Stimulated activated CD4-positive, alpha-beta T cell treated with anti-CD3 and anti-CD28 coated beads, Interleukin-1b, Interleukin-23, amount 100 ng/mL, for 48 hours (primary cell): ENCODE data around the gene MRPL12.
"Not testable (repeated sequence)": the region's sequence is repeated elsewhere in the genome, so short reads cannot be mapped to it uniquely, and the experiment has no call there.

ENCODE experiments used
- DNase-seq: peaks from one replicate; pipeline ENCODE4 v3.0.0-alpha.2; 2020

Gene MRPL12

DNA sequence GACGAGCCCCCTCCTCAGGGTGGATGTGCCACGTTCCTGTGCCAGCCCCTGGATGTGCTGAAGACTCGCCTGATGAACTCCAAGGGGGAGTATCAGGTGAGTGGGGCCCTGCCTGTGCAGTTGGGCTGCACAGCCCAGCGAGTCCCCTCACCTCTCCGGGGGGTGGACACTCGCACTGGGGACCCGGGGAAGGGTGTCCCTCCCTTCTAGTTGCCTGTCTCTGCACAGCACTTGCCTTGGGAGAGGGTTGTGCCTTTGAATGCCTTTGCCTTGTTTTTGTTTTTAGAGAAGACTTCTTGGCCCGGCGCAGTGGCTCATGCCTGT is 14.6 kb downstream of the MRPL12 start:
- DNase-seq = no peak

GRCh38 chr17:81719410-81720266 is 16.5 kb downstream of the MRPL12 start:
- DNase-seq = no peak

- no peak for DNase-seq
Measured at GRCh38 chr17:81720267-81721071, 17.3 kb downstream of the MRPL12 start.

DNA sequence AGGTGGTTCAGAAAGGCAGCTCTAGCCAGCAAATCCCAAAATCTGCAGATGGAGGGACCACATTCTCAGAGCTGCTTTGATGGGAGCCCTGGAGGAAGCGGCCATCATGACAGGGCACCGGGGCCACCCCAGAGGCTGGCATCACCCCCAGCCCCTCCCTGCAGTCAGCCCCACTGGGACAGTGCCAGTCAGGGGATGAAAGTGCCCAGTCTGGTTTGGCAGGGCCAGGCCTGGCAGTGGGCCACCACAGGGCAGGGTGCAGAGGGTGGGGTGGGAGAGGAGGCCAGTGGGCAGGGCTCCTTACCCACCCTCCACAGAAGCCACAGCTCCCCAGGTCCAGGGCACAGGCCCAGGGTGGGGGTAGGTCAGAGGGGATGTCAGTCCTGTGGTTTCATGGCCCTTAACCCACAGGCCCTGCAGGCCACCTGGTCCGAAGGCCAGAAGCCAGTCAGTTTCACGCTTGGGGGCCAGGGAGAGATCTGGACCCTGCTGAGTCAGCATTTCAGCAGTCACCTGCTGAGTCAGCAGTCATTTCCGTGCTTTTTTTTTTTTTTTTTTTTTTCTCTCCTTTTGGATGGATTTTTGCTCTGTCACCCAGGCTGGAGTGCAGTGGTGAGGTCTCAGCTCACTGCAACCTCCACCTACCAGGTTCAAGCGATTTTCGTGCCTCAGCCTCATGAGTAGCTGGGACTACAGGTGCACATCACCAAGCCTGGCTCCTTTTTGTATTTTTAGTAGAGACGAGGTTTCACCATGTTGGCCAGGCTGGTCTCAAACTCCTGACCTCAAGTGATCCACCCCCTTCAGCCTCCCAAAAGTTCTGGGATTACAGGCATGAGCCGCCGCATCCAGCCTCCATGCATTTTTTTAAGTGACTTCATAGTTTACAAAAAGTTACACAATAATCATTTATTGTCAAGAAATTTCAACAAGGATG is 19.3 kb downstream of the MRPL12 start:
- DNase-seq = no peak

- no peak for DNase-seq
Measured at GRCh38 chr17:81723651-81724209, 20.6 kb downstream of the MRPL12 start.

GRCh38 chr17:81725439-81725838 is 22.3 kb downstream of the MRPL12 start:
- no peak for DNase-seq

DNA sequence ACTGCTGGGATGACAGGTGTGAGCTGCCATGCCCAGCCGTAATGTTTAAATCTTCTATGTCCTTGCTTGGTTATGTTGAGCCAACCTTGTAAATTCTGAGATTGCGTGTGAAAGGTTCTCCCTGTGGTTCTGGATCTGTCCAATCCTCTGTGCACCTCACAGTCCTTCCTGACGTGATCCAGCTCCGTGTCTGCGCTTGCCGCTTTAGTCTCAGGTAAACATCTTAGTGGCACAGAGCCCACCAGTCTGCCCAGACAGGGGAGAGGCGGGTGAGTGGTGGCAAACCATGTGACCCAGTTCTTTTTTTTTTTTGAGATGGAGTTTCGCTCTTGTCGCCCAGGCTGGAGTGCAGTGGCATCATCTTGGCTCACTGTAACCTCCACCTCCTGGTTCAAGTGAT is 22.8 kb downstream of the MRPL12 start:
- no peak for DNase-seq

- no peak for DNase-seq
Measured at GRCh38 chr17:81727324-81728031, 24.3 kb downstream of the MRPL12 start.

- peak; percentile 75 for DNase-seq
Measured at GRCh38 chr17:81733507-81734404, 30.6 kb downstream of the MRPL12 start.

DNA sequence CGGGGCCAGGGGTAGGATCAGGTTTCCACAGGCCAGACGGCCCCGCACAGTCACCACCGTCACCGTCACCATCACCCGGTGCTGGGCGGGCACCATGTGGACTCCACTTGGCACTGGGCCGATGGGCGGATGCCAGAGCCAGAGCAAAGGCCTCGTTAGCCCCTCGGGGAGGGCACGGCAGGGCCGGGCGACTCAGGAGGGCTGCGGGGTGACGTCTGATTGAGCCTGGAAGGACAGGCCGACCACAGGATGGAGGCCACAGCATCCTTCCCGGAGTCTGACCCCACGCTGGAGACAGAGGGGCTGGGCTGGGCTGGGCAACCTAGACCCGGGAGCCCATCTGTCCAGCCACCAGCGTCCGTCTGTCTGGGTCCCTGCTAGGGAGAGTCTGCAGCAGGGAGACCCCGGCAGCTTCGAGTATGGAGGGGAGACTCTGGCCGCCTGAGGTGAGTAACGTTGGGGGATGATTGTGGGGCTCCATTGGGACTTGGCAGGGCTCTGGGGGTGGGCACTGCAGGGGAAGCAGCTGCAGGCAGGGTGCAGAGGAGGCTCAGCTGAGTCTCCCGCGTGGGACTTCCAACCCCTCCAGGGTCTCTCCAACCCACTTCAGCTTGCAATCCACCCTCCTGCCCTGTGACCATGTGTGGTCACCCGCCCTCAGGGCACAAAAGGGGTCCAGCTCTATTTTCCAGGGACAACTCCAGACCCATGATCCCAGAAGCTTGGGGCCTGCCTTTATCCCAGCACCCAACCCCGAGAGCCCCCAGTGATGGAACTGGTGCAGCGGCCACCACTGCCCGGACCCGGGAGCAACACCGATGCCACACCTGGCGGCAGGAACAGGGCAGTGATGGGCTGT is 31.5 kb downstream of the MRPL12 start:
- no peak for DNase-seq

- no peak for DNase-seq
Measured at GRCh38 chr17:81735264-81736102, 32.3 kb downstream of the MRPL12 start.

DNA sequence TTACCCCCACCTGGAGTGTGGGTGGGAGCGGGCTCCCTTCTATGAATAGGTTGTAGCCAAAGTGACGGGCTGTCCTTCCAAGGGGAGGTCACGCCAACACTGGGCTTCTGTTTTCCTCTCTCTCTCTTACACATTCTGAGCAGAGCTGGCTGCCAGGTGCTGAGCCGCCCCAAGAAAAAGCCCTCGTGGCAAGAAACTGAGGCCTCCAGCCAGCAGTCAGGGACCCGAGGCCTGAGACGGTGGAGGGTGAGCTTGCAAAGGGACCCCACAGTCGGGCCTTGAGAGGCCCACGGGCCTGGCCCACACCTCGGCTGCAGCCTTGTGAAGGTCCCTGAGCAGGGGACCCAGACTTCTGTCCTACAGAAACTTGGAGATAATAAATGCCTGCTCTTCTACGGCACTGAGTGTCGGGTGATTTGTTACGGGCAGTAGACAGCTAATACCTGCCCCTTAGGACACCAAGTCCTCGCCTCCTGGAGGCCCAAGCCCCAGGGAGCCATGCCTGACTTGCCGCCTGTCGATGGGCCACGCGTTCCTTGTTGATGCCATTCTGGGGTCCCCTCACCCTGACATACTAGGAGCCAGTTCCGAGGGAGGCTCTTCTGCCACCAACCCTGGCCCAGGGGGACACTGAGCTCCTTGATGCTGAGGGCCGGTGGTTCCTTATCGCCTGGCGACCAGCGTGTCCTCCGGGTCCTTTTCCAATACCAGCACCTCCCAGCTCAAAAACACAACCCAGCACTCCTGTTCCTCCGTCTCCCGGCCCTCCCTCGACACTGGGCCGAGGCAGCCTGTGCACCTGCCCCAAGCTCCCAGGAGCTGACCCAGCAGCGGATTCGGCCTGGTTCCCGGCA is 35.0 kb downstream of the MRPL12 start:
- DNase-seq = no peak

DNA sequence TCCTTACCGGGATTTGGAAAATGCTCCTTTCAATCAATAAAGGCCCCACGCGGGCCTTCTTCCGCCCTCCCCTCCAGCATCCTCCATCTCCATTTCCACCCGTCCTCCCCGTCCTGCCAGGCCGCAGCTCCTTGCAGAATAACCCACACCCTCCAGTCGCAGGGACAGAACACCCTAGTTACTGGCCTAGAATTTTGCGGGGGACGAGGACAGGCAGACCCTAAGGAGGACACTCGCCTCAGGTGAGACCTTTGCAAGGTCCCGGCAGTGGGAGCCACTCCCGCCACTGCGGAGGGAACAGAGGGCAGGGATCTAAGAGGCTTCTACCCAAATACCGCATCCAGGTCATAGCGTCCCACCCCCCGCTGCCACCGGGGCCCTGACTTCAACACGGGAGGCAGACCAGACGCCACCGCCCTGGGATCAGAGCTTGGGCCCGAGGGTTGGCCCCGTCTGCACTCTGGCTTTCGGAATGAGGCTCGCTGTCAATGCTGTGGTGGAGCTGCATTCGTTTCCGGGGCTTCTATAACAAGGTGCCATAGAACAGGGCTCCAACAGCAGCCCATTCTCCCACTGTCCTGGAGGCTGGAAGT is 35.7 kb downstream of the MRPL12 start:
- no peak for DNase-seq

DNA sequence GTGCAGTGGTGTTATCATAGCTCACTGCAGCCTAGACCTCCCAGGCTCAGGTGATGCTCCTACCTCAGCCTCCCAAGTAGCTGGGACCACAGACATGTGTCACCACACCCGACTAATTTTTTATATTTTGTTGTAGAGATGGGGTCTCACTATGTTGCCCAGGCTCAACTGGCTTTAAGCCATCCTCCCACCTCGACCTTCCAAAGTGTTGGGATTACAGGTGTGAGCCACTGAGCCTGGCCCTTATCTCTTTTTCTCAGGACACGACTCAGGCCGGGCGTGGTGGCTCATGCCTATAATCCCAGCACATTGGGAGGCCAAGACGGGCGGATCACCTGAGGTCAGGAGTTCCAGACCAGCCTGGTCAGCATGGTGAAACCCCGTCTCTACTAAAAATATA is 36.4 kb downstream of the MRPL12 start:
- not testable (repeated sequence) for DNase-seq

DNA sequence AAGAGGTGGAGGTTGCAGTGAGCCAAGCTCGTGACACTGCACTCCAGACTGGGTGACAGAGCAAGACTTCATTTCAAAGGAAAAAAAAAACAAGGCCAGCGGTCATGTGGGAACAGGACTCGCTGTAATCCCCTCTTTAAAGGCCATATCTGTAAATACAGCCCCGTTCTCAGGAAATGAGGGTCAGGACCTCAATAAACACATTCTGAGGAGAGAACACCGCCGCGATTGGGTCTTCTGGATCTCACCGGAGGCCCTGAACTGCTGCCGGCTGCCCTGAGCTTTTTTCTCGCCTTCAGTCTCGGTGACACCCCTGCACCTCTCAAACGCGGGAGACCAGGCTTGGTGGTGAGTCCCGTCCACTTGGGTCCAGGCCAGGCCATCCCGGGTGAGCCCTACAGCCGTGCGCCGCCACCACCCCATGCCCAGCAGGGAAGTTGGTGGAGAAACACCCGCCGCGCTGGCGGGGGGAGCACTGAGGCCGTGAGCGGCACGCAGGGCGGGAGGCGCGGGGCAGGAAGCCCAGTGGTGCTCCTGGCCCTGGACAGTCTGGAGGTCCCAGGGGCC is 37.3 kb downstream of the MRPL12 start:
- DNase-seq = no peak

DNA sequence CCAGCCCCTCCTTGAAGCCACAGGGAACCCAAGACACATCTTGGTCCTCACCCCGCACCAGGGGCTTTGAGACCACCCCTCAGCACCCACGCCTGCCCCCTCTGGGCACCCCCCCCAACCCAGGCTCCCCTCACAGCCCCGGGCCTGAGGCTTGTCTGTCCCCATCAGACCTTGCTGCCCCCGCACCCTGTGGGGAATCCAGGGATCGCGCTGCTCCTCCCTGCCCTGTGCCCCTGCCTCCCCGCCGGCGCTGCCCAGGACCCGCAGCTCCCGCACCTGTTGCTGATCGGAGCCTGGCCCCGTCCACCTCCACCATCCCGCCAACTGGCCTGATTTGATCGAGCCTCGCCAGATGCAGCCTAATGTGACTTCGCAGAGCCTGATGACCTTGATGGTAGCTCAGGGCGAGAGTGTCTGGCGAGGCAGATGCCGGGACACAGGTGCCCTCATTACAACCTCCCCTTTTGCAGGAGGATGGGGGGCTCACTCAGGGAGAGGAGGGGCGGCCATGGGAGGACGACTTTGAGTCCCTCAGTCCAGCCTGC is 38.0 kb downstream of the MRPL12 start:
- DNase-seq = no peak
